Neuron (in vitro differentiated cells): ENCODE data around the gene AGAP1.

Experiments
- H2AFZ ChIP-seq: one replicate; pipeline ENCODE4 v1.6.1; 2013; ENCODE audit warnings: low read depth, mild to moderate bottlenecking, inconsistent platforms, low read length, moderate library complexity
- H3K27me3 ChIP-seq: one replicate; pipeline ENCODE4 v1.6.1; 2013; ENCODE audit warnings: low read length; ENCODE audit not compliant: insufficient read depth
- H3K36me3 ChIP-seq: one replicate; pipeline ENCODE4 v1.6.1; 2013; ENCODE audit warnings: low read length; ENCODE audit not compliant: insufficient read depth
- H3K4me1 ChIP-seq: one replicate; pipeline ENCODE4 v1.6.1; 2013; ENCODE audit warnings: low read length; ENCODE audit not compliant: insufficient read depth
- H3K4me3 ChIP-seq: 2 replicates; pipeline ENCODE4 v1.5.1; 2013; ENCODE audit warnings: mild to moderate bottlenecking, low read length, moderate library complexity
- H3K9me3 ChIP-seq: one replicate; pipeline ENCODE4 v1.6.1; 2013; ENCODE audit warnings: low read length

AGAP1 gene

GRCh38 chr2:236105955-236106607 is 612.2 kb downstream of the AGAP1 start:
- H2AFZ ChIP-seq = no peak overlapping the region
- no peaks in the 10 kb centered on the region for H3K27me3 ChIP-seq
- H3K9me3 ChIP-seq = no peaks in the 10 kb centered on the region
- H3K4me3 ChIP-seq = no peak overlapping the region
- peaks cover 52% of the 10 kb centered on the region for H3K4me1 ChIP-seq
- H3K36me3 ChIP-seq = no peaks in the 10 kb centered on the region

GRCh38 chr2:236106761-236107160 is 612.9 kb downstream of the AGAP1 start:
- H2AFZ ChIP-seq = no peak overlapping the region
- H3K4me3 ChIP-seq = no peak overlapping the region
- H3K36me3 ChIP-seq = no peaks in the 10 kb centered on the region
- H3K4me1 ChIP-seq = peaks cover 45% of the 10 kb centered on the region
- H3K9me3 ChIP-seq = no peaks in the 10 kb centered on the region
- H3K27me3 ChIP-seq = no peaks in the 10 kb centered on the region

- Histone ChIP-seq H3K27me3 (no peaks in the 10 kb centered on the region), H3K9me3 (no peaks in the 10 kb centered on the region), H3K4me3 (no peak overlapping the region), H3K4me1 (peaks cover 44% of the 10 kb centered on the region), H3K36me3 (no peaks in the 10 kb centered on the region), H2AFZ (no peak overlapping the region)
Observed at GRCh38 chr2:236107536-236107935, 613.7 kb downstream of the AGAP1 start.

GRCh38 chr2:236107942-236108625 is 614.2 kb downstream of the AGAP1 start:
- H3K36me3 ChIP-seq = no peaks in the 10 kb centered on the region
- no peaks in the 10 kb centered on the region for H3K27me3 ChIP-seq
- peaks cover 44% of the 10 kb centered on the region for H3K4me1 ChIP-seq
- H3K9me3 ChIP-seq = no peaks in the 10 kb centered on the region
- no peak overlapping the region for H2AFZ ChIP-seq
- H3K4me3 ChIP-seq = peak overlapping the region; percentile 24

- Histone ChIP-seq H3K36me3 (no peaks in the 10 kb centered on the region), H3K27me3 (no peaks in the 10 kb centered on the region), H3K9me3 (peaks cover 4% of the 10 kb centered on the region), H3K4me3 (peak overlapping the region; percentile 24), H2AFZ (no peak overlapping the region), H3K4me1 (peaks cover 44% of the 10 kb centered on the region)
Observed at GRCh38 chr2:236109061-236109460, 615.2 kb downstream of the AGAP1 start.

GRCh38 chr2:236109473-236109872 is 615.6 kb downstream of the AGAP1 start:
- Histone ChIP-seq H3K9me3 (peaks cover 4% of the 10 kb centered on the region), H3K4me1 (peaks cover 41% of the 10 kb centered on the region), H3K36me3 (no peaks in the 10 kb centered on the region), H3K27me3 (no peaks in the 10 kb centered on the region), H2AFZ (no peak overlapping the region), H3K4me3 (no peak overlapping the region)

GRCh38 chr2:236112466-236112865 is 618.6 kb downstream of the AGAP1 start:
- no peaks in the 10 kb centered on the region for H3K27me3 ChIP-seq
- H3K4me3 ChIP-seq = no peak overlapping the region
- H2AFZ ChIP-seq = no peak overlapping the region
- peaks cover 28% of the 10 kb centered on the region for H3K4me1 ChIP-seq
- H3K36me3 ChIP-seq = no peaks in the 10 kb centered on the region
- peaks cover 4% of the 10 kb centered on the region for H3K9me3 ChIP-seq

GRCh38 chr2:236113425-236113824 is 619.6 kb downstream of the AGAP1 start:
- H2AFZ ChIP-seq = no peak overlapping the region
- H3K36me3 ChIP-seq = no peaks in the 10 kb centered on the region
- H3K4me3 ChIP-seq = no peak overlapping the region
- H3K27me3 ChIP-seq = no peaks in the 10 kb centered on the region
- H3K4me1 ChIP-seq = peaks cover 26% of the 10 kb centered on the region
- H3K9me3 ChIP-seq = peaks cover 4% of the 10 kb centered on the region

GRCh38 chr2:236113948-236114347 is 620.1 kb downstream of the AGAP1 start:
- H3K36me3 ChIP-seq = no peaks in the 10 kb centered on the region
- H2AFZ ChIP-seq = no peak overlapping the region
- peaks cover 4% of the 10 kb centered on the region for H3K9me3 ChIP-seq
- peaks cover 21% of the 10 kb centered on the region for H3K4me1 ChIP-seq
- H3K27me3 ChIP-seq = no peaks in the 10 kb centered on the region
- H3K4me3 ChIP-seq = no peak overlapping the region

GRCh38 chr2:236114959-236115358 is 621.1 kb downstream of the AGAP1 start:
- H3K4me3 ChIP-seq = no peak overlapping the region
- no peak overlapping the region for H2AFZ ChIP-seq
- H3K4me1 ChIP-seq = peaks cover 11% of the 10 kb centered on the region
- H3K9me3 ChIP-seq = peaks cover 4% of the 10 kb centered on the region
- no peaks in the 10 kb centered on the region for H3K36me3 ChIP-seq
- H3K27me3 ChIP-seq = no peaks in the 10 kb centered on the region

- H3K4me3 ChIP-seq = no peak overlapping the region
- H3K9me3 ChIP-seq = peaks cover 4% of the 10 kb centered on the region
- no peaks in the 10 kb centered on the region for H3K27me3 ChIP-seq
- peaks cover 12% of the 10 kb centered on the region for H3K36me3 ChIP-seq
- H2AFZ ChIP-seq = no peak overlapping the region
- H3K4me1 ChIP-seq = peaks cover 10% of the 10 kb centered on the region
Observed at GRCh38 chr2:236117401-236117800, 623.6 kb downstream of the AGAP1 start.

- H3K4me1 ChIP-seq = peaks cover 10% of the 10 kb centered on the region
- H3K36me3 ChIP-seq = peaks cover 14% of the 10 kb centered on the region
- H3K27me3 ChIP-seq = no peaks in the 10 kb centered on the region
- no peak overlapping the region for H2AFZ ChIP-seq
- H3K9me3 ChIP-seq = peaks cover 4% of the 10 kb centered on the region
- H3K4me3 ChIP-seq = no peak overlapping the region
Observed at GRCh38 chr2:236117861-236118269, 624.0 kb downstream of the AGAP1 start.

GRCh38 chr2:236119003-236119402 is 625.2 kb downstream of the AGAP1 start:
- Histone ChIP-seq H3K9me3 (no peaks in the 10 kb centered on the region), H2AFZ (no peak overlapping the region), H3K4me3 (no peak overlapping the region), H3K27me3 (no peaks in the 10 kb centered on the region), H3K36me3 (peaks cover 19% of the 10 kb centered on the region), H3K4me1 (peaks cover 10% of the 10 kb centered on the region)
